ENCODE results near the gene TCL1B.

- no peak for TF ChIP-seq CTCF (IDR thresholded peaks at IDR 0.05)
- TF ChIP-seq POLR2AphosphoS5 (IDR thresholded peaks at IDR 0.05; ENCODE audit: low read depth, low read length): no peak
Observed at GRCh38 chr14:95707327-95707726, 21.1 kb downstream of the TCL1B start.

Data from Panc1 (cell line).